ENCODE data around the gene TBC1D22A.

- TF ChIP-seq, protein P1, sequence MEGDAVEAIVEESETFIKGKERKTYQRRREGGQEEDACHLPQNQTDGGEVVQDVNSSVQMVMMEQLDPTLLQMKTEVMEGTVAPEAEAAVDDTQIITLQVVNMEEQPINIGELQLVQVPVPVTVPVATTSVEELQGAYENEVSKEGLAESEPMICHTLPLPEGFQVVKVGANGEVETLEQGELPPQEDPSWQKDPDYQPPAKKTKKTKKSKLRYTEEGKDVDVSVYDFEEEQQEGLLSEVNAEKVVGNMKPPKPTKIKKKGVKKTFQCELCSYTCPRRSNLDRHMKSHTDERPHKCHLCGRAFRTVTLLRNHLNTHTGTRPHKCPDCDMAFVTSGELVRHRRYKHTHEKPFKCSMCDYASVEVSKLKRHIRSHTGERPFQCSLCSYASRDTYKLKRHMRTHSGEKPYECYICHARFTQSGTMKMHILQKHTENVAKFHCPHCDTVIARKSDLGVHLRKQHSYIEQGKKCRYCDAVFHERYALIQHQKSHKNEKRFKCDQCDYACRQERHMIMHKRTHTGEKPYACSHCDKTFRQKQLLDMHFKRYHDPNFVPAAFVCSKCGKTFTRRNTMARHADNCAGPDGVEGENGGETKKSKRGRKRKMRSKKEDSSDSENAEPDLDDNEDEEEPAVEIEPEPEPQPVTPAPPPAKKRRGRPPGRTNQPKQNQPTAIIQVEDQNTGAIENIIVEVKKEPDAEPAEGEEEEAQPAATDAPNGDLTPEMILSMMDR (IDR thresholded peaks at IDR 0.05; ENCODE audit: low read length) = no peak
- no peak for TF ChIP-seq EZH2 (optimal IDR thresholded peaks at IDR 0.05; ENCODE audit: low read depth, low read length)
- TF ChIP-seq EZH2phosphoT487 (IDR thresholded peaks at IDR 0.05; ENCODE audit: low read length) = no peak
These were observed 90.7 kb downstream of the TBC1D22A start for GRCh38 chr22:46853191-46853590.
